ENCODE results near the gene ATOSB. TPM values are rescaled to one million over a fixed set of nuclear protein-coding genes. Genes with fewer than 3 reads are reported as not detected.
A peak's percentile ranks its signal among the peaks of the same experiment; 100 is the strongest.

The ATOSB gene
- total RNA-seq, 1 donor from 2014 or later: 43.2 TPM

DNA sequence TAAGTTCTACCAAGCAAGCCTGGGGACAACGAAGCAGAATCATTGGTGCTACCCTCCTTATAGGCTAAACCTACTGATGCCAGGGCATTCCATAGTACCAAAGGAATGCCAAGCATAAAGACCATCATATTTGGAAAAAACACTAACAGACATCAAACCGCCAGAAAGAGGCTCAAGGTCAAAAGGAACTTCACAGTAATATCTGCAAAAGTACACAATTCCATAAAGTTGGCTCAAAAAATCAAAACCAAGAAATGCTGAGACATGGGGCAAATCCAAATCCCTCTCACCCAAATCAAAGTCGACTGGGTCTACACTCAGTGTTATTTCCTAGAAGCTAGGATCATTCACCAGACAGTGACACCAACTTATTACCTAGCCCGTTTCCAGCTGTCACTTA lies 46.6 kb downstream of the ATOSB start:
- peak overlapping the region; percentile 83 for H3K4me3 Mint-ChIP-seq (ENCODE audit: unreplicated experiment)
- no peak for DNase-seq (ENCODE audit: low spot score)
- H3K27me3 Mint-ChIP-seq (ENCODE audit: low read depth): no peaks in the 10 kb centered on the region
- TF ChIP-seq CTCF (IDR thresholded peaks at IDR 0.05): no peak
- H3K4me1 Mint-ChIP-seq (ENCODE audit: low read depth): peaks cover 46% of the 10 kb centered on the region
- H3K9me3 Mint-ChIP-seq (ENCODE audit: low read depth): no peaks in the 10 kb centered on the region
- peak overlapping the region; percentile 68 for H3K27ac Mint-ChIP-seq (ENCODE audit: unreplicated experiment)
- H3K36me3 Mint-ChIP-seq (ENCODE audit: low read depth): peaks cover 24% of the 10 kb centered on the region

GRCh38 chr9:35067056-35067455 lies 48.6 kb downstream of the ATOSB start:
- Mint-ChIP-seq H3K9me3 (ENCODE audit: low read depth) (no peaks in the 10 kb centered on the region), H3K4me3 (ENCODE audit: unreplicated experiment) (no peak overlapping the region), H3K4me1 (ENCODE audit: low read depth) (peaks cover 39% of the 10 kb centered on the region), H3K36me3 (ENCODE audit: low read depth) (peaks cover 42% of the 10 kb centered on the region), H3K27me3 (ENCODE audit: low read depth) (no peaks in the 10 kb centered on the region), H3K27ac (ENCODE audit: unreplicated experiment) (no peak overlapping the region)
- no peak for DNase-seq (ENCODE audit: low spot score)
- no peak for TF ChIP-seq CTCF (IDR thresholded peaks at IDR 0.05)

GRCh38 chr9:35060548-35061207 lies 55.0 kb downstream of the ATOSB start:
- no peak overlapping the region for H3K27ac Mint-ChIP-seq (ENCODE audit: unreplicated experiment)
- H3K4me3 Mint-ChIP-seq (ENCODE audit: unreplicated experiment): no peak overlapping the region
- TF ChIP-seq CTCF (IDR thresholded peaks at IDR 0.05): no peak
- H3K27me3 Mint-ChIP-seq (ENCODE audit: low read depth): no peaks in the 10 kb centered on the region
- no peaks in the 10 kb centered on the region for H3K9me3 Mint-ChIP-seq (ENCODE audit: low read depth)
- DNase-seq (ENCODE audit: low spot score): no peak
- peaks cover 86% of the 10 kb centered on the region for H3K36me3 Mint-ChIP-seq (ENCODE audit: low read depth)
- no peaks in the 10 kb centered on the region for H3K4me1 Mint-ChIP-seq (ENCODE audit: low read depth)

GRCh38 chr9:35059438-35059837 lies 56.2 kb downstream of the ATOSB start:
- TF ChIP-seq CTCF (IDR thresholded peaks at IDR 0.05): no peak
- H3K4me3 Mint-ChIP-seq (ENCODE audit: unreplicated experiment): no peak overlapping the region
- DNase-seq (ENCODE audit: low spot score): no peak
- H3K9me3 Mint-ChIP-seq (ENCODE audit: low read depth): no peaks in the 10 kb centered on the region
- no peak overlapping the region for H3K27ac Mint-ChIP-seq (ENCODE audit: unreplicated experiment)
- no peaks in the 10 kb centered on the region for H3K4me1 Mint-ChIP-seq (ENCODE audit: low read depth)
- peaks cover 89% of the 10 kb centered on the region for H3K36me3 Mint-ChIP-seq (ENCODE audit: low read depth)
- H3K27me3 Mint-ChIP-seq (ENCODE audit: low read depth): no peaks in the 10 kb centered on the region

DNA sequence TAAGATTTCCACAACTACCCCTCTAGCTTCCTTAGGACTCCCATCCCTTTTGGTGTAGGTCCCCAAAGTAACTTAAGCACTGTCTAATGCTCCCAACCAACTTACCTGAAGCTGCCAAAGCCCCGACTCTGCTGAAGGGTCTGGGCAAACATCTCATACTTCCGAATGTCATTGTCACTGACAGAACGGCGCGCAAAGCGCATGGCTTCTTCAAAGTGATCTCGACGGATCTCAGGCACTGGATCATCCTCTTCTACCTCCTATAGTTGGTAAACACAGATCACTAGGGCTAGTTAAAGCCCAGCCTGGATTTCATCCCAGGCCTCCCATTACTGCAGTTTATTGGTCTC lies 58.4 kb downstream of the ATOSB start:
- no peak overlapping the region for H3K4me3 Mint-ChIP-seq (ENCODE audit: unreplicated experiment)
- H3K36me3 Mint-ChIP-seq (ENCODE audit: low read depth): peaks cover 82% of the 10 kb centered on the region
- DNase-seq (ENCODE audit: low spot score): no peak
- H3K27ac Mint-ChIP-seq (ENCODE audit: unreplicated experiment): no peak overlapping the region
- H3K9me3 Mint-ChIP-seq (ENCODE audit: low read depth): no peaks in the 10 kb centered on the region
- no peaks in the 10 kb centered on the region for H3K27me3 Mint-ChIP-seq (ENCODE audit: low read depth)
- H3K4me1 Mint-ChIP-seq (ENCODE audit: low read depth): no peaks in the 10 kb centered on the region
- no peak for TF ChIP-seq CTCF (IDR thresholded peaks at IDR 0.05)
